A673 (cell line): ENCODE measurements around the gene APMAP.

ENCODE experiments used
- EZH2 ChIP-seq: fragments of 200-600 bp; sonication (generic); IDR thresholded peaks from 2 replicates; pipeline ENCODE4 v1.6.1; 2017; ENCODE audit warnings: borderline replicate concordance, low read depth, mild to moderate bottlenecking, mixed read lengths, antibody characterized with exemption, low read length; ENCODE audit not compliant: poor library complexity, severe bottlenecking
- TF ChIP-seq, protein P1 (sequence below): fragments of 300-800, 200-600 bp; sonication (generic); conservative IDR thresholded peaks from 2 replicates; pipeline ENCODE4 v1.5.1; 2017; ENCODE audit warnings: low read depth, mild to moderate bottlenecking, antibody characterized with exemption, low read length, moderate library complexity, mixed read lengths

DNA sequence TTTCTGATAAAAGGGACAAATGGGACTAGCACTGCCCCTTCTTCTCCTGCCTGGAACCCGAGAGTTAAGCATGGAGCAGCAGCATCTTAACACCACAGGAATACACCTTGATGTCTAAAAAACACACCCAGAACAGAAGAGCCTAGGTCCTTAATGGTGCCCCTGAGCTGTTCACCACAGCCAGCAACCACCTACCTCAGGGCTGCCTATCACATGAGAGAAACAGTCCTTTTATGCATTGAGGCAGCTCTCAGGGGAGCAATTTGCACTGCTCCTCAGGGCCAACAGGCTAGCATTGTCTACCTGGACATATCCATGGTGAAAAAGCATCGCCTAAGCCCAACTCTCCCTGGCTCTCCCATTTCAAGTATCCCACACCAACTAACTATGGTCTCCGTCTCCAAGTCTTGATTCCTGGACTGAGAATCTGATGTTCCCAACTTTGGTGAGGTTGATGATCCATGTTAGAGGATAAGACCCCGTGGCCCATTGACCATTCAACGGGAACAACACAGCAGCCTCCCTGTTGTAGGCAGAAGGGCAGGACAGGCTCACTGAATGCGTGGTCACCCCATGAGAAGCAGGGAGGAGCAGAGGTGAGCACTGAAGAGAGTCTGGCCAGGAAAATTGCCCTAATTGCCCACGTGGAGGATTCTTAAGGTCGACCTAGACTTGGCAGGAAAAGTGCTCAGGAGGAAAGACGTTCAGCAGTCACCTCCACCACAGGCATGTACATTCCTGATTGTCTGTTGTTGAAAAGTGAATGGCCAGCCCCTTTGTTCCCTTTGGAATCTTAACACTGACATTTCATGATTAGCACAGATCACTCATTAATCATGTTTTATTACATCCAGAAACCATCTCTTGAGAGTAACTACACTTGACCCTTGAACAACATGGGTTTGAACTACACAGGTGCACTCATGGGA lies 4.2 kb upstream of the APMAP start:
- TF ChIP-seq EZH2: no peak
- TF ChIP-seq, protein P1, sequence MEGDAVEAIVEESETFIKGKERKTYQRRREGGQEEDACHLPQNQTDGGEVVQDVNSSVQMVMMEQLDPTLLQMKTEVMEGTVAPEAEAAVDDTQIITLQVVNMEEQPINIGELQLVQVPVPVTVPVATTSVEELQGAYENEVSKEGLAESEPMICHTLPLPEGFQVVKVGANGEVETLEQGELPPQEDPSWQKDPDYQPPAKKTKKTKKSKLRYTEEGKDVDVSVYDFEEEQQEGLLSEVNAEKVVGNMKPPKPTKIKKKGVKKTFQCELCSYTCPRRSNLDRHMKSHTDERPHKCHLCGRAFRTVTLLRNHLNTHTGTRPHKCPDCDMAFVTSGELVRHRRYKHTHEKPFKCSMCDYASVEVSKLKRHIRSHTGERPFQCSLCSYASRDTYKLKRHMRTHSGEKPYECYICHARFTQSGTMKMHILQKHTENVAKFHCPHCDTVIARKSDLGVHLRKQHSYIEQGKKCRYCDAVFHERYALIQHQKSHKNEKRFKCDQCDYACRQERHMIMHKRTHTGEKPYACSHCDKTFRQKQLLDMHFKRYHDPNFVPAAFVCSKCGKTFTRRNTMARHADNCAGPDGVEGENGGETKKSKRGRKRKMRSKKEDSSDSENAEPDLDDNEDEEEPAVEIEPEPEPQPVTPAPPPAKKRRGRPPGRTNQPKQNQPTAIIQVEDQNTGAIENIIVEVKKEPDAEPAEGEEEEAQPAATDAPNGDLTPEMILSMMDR: no peak
